Activated CD4-positive, alpha-beta memory T cell treated with anti-CD3 and anti-CD28 coated beads, Interleukin-2, amount 10 ng/mL, durations not matched to agents 7 days and 5 days (primary cell): Measurements from ENCODE around the gene PLA2G12A. TPM values are rescaled to one million over a fixed set of nuclear protein-coding genes. Genes with fewer than 3 reads are reported as not detected.
A peak's percentile ranks its signal among the peaks of the same experiment; 100 is the strongest.

Experiments
- CTCF ChIA-PET: fragments of 350-600 bp; sonication (Branson Sonifier 250); formaldehyde crosslinking; loops from one replicate; lab custom pipeline; 2021; ENCODE audit warnings: antibody characterized with exemption, inconsistent platforms; lab: Charles Lee
- POLR2A ChIA-PET: fragments of 350-600 bp; sonication (Branson Sonifier 250); formaldehyde crosslinking; loops from one replicate; lab custom pipeline; 2021; ENCODE audit warnings: antibody characterized with exemption; lab: Charles Lee
- DNase-seq: peaks from one replicate; pipeline ENCODE4 v3.0.0-alpha.2; 2020
- H3K27ac Mint-ChIP-seq: one replicate; pipeline ENCODE4 v1.8.0; 2021; ENCODE audit warnings: mild to moderate bottlenecking, mixed read lengths
- H3K27me3 Mint-ChIP-seq: one replicate; pipeline ENCODE4 v1.8.0; 2021; ENCODE audit warnings: mixed read lengths
- H3K36me3 Mint-ChIP-seq: one replicate; pipeline ENCODE4 v1.8.0; 2021; ENCODE audit warnings: low read depth, mixed read lengths
- H3K4me1 Mint-ChIP-seq: one replicate; pipeline ENCODE4 v1.8.0; 2021; ENCODE audit warnings: mixed read lengths
- H3K4me3 Mint-ChIP-seq: one replicate; pipeline ENCODE4 v1.8.0; 2021; ENCODE audit warnings: mild to moderate bottlenecking, mixed read lengths
- H3K9me3 Mint-ChIP-seq: one replicate; pipeline ENCODE4 v1.8.0; 2021; ENCODE audit warnings: mixed read lengths
- total RNA-seq, 2 experiments: library from RNA; stranded (reverse); gene quantifications; one replicate each; pipeline ENCODE4 v1.2.3, GENCODE V29; 2021

Gene PLA2G12A
- total RNA-seq, 2 experiments from 2014 or later: 13.2 to 15.3 TPM

DNA sequence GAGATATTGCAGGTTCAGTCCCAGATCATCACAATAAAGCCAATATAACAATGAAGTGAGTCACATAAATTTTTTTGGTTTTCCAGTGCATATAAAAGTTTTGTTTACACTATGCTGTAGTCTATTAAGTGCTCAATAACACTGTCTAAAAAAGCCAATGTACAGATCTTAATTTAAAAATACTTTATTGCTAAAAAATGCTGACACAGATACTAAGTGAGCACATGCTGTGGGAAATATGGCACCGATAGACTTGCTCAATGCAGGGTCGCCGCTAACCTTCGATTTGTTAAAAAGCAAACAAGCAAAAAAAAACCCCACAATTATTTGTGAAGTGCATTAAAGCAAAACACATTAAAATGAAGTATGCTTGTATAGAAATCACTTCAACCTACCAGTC, 10.3 kb downstream of the PLA2G12A start:
- H3K4me3 Mint-ChIP-seq: no peak overlapping the region
- H3K27me3 Mint-ChIP-seq: no peaks in the 10 kb centered on the region
- no peak overlapping the region for H3K27ac Mint-ChIP-seq
- ChIA-PET POLR2A (no interaction called here), CTCF (no interaction called here)
- no peaks in the 10 kb centered on the region for H3K9me3 Mint-ChIP-seq
- DNase-seq: no peak
- H3K36me3 Mint-ChIP-seq: peaks cover 14% of the 10 kb centered on the region
- peaks cover 9% of the 10 kb centered on the region for H3K4me1 Mint-ChIP-seq

DNA sequence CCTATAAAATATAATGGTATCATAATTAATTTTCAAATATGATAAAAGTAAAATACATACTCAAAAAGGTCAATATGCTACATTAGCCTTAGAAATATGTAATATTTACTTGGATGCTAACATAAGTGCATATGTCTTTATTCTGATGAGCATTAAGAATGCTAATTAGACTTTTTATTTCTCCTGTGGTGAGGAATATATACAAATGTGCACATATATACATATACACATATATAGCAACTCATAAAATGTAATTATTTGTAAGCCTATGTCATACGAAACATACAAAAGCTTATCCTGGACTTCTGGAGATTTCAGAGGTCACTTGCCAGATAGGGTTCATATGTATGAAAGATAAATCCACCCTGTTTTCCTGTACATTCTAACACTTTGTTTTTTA, 11.1 kb downstream of the PLA2G12A start:
- Mint-ChIP-seq H3K27ac (no peak overlapping the region), H3K4me3 (no peak overlapping the region), H3K9me3 (no peaks in the 10 kb centered on the region), H3K4me1 (peaks cover 9% of the 10 kb centered on the region), H3K36me3 (peaks cover 13% of the 10 kb centered on the region), H3K27me3 (no peaks in the 10 kb centered on the region)
- ChIA-PET CTCF (no interaction called here), POLR2A (no interaction called here)
- no peak for DNase-seq

DNA sequence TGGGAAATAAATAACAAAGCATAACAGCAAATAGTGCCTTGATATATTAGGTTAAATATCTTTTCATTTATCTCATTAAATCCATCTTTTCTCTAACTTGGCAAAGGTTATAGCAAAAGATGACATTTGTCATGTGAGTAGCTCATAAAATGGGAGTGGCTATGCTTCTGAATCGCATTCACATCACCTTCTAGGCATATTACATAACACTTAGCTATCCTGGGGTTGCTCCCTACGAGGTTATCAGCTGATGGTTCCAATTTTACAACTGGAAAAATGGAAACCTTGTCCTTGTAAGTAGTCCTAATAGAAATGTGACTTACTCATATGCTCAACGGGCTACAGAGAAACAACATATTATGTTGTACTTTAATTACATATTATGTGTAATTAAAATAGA, 16.4 kb downstream of the PLA2G12A start:
- Mint-ChIP-seq H3K27ac (no peak overlapping the region), H3K36me3 (peaks cover 11% of the 10 kb centered on the region), H3K4me1 (peaks cover 9% of the 10 kb centered on the region), H3K4me3 (no peak overlapping the region), H3K9me3 (no peaks in the 10 kb centered on the region), H3K27me3 (no peaks in the 10 kb centered on the region)
- ChIA-PET CTCF (no interaction called here), POLR2A (interaction anchor here (1.5 kb wide), 1 partner anchor 10 kb away, joined by 5 read pairs; the partner anchor contains the start of gene CASP6)
- no peak for DNase-seq

DNA sequence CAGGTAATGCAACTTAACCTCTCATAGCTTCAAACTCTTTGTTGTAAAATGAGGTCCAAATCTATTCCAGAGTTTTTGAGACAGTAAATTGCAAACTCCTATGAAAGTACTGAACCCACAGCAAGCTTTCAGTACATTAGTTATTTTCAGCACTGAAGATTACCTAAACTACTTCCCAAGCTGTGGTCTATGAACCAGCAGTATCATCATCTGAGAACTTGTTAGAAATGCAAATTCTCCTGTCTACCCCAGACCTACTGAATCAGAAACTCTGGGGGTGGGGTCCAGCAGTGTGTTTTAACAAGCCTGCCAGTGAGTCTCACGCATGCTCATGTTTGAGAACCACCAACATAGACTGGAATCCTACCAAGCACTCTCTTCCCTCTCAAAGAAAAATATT, 20.9 kb downstream of the PLA2G12A start:
- ChIA-PET CTCF (interaction anchor here (0.6 kb wide), 1 partner anchor 424 kb away, joined by 3 read pairs; no protein-coding TSS in a partner anchor), POLR2A (no interaction called here)
- no peak for DNase-seq
- no peak overlapping the region for H3K4me3 Mint-ChIP-seq
- no peaks in the 10 kb centered on the region for H3K9me3 Mint-ChIP-seq
- H3K4me1 Mint-ChIP-seq: peaks cover 2% of the 10 kb centered on the region
- peaks cover 5% of the 10 kb centered on the region for H3K36me3 Mint-ChIP-seq
- no peaks in the 10 kb centered on the region for H3K27me3 Mint-ChIP-seq
- H3K27ac Mint-ChIP-seq: no peak overlapping the region

DNA sequence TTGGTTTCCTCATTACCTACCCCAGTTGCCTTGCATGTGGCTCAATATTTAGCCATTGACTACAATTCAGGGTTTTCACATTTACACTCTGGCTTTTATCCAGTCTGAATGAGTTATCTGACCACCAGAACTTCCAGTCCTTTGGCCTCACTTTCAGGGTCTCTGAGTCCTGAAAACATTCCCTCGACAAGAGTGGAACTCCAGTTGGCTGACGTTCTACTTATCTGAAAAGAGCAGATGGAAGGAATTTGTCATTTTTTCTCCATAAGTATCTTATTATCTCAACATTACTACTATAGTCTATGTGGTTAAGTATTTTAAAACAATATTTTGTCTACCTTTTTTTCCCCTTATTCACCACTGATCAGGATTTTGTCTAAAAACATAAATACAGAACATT, 21.4 kb downstream of the PLA2G12A start:
- no peak overlapping the region for H3K4me3 Mint-ChIP-seq
- ChIA-PET POLR2A (no interaction called here), CTCF (no interaction called here)
- no peak for DNase-seq
- H3K9me3 Mint-ChIP-seq: no peaks in the 10 kb centered on the region
- peaks cover 5% of the 10 kb centered on the region for H3K36me3 Mint-ChIP-seq
- H3K27ac Mint-ChIP-seq: no peak overlapping the region
- H3K4me1 Mint-ChIP-seq: peaks cover 7% of the 10 kb centered on the region
- H3K27me3 Mint-ChIP-seq: no peaks in the 10 kb centered on the region

DNA sequence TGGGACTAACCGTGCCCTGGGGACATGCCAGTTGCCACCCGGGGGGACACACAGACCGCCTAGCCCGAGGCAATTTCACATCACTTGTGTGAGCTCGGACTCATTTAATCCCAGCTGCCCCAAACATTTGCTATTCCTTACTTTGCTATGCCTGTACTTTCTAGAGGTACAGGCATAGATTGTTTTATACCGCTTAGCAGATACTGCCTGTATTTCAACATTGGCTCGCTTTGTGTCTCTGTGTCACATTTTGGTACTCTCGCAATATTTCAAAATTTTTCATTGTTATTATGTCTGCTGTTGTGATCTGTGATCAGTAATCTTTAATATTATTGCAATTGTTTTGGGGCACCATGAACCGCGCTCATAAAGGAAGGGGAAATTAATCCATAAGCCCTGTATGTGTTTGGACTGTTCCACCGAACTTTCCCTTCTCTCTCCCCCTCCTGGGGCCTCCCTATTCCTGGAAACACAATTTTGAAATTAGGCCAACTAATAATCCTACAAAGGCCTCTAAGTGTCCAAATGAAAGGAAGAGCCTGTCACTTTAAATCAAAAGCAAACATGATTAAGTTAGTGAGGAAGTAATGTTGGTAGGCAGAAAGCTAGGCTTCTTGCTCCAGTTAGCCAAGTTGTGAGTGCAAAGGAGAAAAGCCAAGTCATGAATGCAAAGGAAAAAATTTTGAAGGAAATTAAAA, 26.1 kb downstream of the PLA2G12A start:
- ChIA-PET CTCF (interaction anchor here (0.8 to 6.2 kb wide), 10 partner anchors 13 to 272 kb away, joined by 4 to 33 read pairs (median 6); partner anchors contain the start of genes PLA2G12A and SEC24B), POLR2A (interaction anchor here (1.0 to 4.9 kb wide), 10 partner anchors 10 to 270 kb away, joined by 3 to 39 read pairs (median 5); partner anchors contain the start of genes GAR1, MCUB, PLA2G12A and SEC24B)
- Mint-ChIP-seq H3K4me3 (peak overlapping the region; percentile 93), H3K27ac (peak overlapping the region; percentile 2), H3K27me3 (no peaks in the 10 kb centered on the region), H3K36me3 (peaks cover 29% of the 10 kb centered on the region), H3K4me1 (peaks cover 32% of the 10 kb centered on the region), H3K9me3 (no peaks in the 10 kb centered on the region)
- DNase-seq: no peak

DNA sequence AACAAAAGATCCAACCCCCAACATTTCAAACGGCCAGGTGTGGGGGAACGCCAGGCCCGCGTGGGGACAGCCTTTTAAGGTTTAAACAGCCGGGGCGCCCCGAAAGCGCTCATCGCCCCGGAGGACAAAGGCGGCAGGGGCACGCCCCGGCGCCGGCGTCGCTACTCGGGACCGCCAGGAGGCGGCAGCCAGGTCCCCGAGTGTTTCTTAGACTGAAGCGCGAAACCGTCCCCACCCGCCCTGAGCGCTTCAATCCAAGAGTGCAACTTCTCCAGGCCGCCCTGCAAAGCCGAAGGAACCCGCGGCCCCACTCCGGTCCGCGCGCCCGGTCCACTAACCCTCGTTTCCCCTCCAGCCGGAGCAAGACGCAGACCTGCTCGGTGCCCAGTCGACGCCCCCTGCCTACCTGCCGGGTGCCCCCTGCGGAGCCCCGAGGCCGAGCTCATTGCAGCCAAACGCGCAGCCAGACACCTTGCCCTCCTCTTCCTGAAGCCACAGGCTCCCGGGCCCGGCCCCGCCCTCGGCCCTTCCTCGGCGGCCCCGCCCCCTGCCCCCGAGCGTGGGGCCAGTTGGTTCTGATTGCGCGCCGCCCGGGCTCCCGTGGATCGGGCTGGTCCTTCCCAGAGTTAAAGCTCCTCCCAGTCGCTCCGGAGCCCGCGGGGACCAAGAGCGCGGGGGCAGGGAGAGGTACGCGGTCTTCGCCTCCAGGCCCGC, 26.8 kb downstream of the PLA2G12A start, which contains the start of gene CASP6:
TSS of gene CASP6 (minus strand) at position 496 of the 714 bp plus-strand sequence. CDS start at position 446, 50 bp downstream.
- Mint-ChIP-seq H3K27ac (peak within 1 kb of the TSS; percentile 87), H3K9me3 (no peaks in the 10 kb centered on the region), H3K4me3 (peak within 1 kb of the TSS; percentile 93), H3K4me1 (peaks cover 38% of the 10 kb centered on the region), H3K36me3 (peaks cover 33% of the 10 kb centered on the region), H3K27me3 (no peaks in the 10 kb centered on the region)
- CTCF ChIA-PET: interaction anchor here (0.8 to 6.2 kb wide), 13 partner anchors 12 to 271 kb away, joined by 3 to 33 read pairs (median 5); partner anchors contain the start of genes MCUB, PLA2G12A and SEC24B
- peak; percentile 83 for DNase-seq
- POLR2A ChIA-PET: interaction anchor here (1.0 to 4.9 kb wide), 11 partner anchors 11 to 270 kb away, joined by 3 to 39 read pairs (median 5); partner anchors contain the start of genes GAR1, MCUB, PLA2G12A and SEC24B

DNA sequence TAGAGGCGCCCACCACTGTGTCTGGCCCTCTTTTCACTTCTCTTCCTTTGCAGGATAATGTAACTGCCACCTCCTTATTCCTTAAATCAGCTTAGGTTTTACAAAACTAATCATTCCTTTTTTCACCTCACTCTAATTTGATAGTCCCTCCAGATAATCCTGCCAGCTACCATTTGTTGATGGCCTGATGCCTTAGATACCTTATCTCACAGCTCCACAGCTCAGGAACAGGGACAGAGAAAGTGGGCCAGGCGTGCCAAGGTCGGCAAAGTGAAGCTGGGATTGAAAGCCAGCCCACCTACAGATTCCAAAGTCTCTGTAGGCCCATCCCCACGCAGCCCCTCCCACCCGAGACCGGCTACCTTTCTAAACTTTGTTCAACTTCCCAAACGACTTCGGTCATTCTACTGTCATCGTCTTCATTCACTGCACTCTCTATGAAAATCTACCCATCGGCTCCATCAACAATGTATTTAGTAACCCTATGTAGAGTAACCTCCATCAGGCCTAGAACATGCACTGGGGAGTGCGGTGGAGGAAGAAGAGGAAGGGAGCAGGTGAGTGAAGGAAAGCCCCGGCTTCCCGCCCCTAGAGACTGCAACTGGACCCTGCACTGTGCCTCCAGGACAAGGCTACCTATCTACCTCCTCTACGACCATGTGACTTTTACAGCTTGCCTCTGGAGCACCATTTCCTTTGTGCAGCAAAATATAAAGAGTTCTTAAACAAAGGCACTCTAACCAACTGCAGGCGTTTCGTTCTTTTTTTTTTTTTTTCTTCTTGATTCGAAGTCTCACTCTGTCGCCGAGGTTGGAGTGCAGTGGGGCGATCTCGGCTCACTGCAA, 28.1 kb downstream of the PLA2G12A start:
- Mint-ChIP-seq H3K4me1 (peaks cover 38% of the 10 kb centered on the region), H3K4me3 (peak overlapping the region; percentile 93), H3K27me3 (no peaks in the 10 kb centered on the region), H3K9me3 (no peaks in the 10 kb centered on the region), H3K36me3 (peaks cover 41% of the 10 kb centered on the region), H3K27ac (peak overlapping the region; percentile 87)
- CTCF ChIA-PET: interaction anchor here (0.7 to 6.2 kb wide), 13 partner anchors 9 to 280 kb away, joined by 3 to 33 read pairs (median 4); partner anchors contain the start of genes MCUB, PLA2G12A and SEC24B
- no peak for DNase-seq
- POLR2A ChIA-PET: interaction anchor here (0.5 to 4.9 kb wide), 13 partner anchors 10 to 355 kb away, joined by 3 to 39 read pairs (median 5); partner anchors contain the start of genes GAR1, MCUB, RRH and SEC24B

DNA sequence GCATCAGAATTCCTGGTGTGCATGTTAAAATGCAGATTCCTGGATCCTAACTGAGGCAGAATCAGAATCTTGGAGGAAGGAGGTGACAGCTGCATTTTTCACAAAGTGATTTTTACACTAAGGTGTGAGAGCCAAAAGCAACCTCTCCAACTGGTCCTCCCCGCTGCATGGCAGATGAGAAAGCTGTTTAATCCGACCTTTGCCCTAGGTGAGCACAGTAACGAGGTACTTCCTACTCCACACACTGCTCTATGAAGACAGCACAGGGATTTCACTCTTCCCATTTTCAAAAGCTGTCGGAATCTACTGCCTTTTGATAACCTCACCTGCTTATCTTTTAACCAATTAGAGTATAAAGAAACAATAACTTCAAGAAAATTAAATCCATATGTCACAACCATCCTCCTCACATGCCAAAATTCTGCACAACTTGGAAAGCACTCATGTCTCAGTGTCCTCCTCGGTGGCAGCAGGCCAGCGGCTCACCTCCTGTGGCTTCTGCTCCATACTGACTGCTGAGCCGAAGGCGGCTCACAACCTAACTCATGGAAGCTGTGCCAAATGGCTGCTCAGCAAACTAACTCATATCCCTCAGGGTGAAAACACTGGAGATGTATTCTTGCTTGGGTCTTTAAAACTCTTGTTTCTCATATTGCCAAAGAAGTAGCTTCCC, 30.2 kb downstream of the PLA2G12A start:
- POLR2A ChIA-PET: interaction anchor here (0.7 to 4.9 kb wide), 5 partner anchors 8 to 649 kb away, joined by 3 to 39 read pairs (median 8); partner anchors contain the start of gene MCUB
- Mint-ChIP-seq H3K9me3 (no peaks in the 10 kb centered on the region), H3K36me3 (peaks cover 50% of the 10 kb centered on the region), H3K27me3 (no peaks in the 10 kb centered on the region), H3K4me1 (peaks cover 38% of the 10 kb centered on the region), H3K4me3 (no peak overlapping the region), H3K27ac (no peak overlapping the region)
- CTCF ChIA-PET: interaction anchor here (0.5 to 6.2 kb wide), 7 partner anchors 8 to 418 kb away, joined by 3 to 33 read pairs (median 4); partner anchors contain the start of genes MCUB and SEC24B
- DNase-seq: no peak

DNA sequence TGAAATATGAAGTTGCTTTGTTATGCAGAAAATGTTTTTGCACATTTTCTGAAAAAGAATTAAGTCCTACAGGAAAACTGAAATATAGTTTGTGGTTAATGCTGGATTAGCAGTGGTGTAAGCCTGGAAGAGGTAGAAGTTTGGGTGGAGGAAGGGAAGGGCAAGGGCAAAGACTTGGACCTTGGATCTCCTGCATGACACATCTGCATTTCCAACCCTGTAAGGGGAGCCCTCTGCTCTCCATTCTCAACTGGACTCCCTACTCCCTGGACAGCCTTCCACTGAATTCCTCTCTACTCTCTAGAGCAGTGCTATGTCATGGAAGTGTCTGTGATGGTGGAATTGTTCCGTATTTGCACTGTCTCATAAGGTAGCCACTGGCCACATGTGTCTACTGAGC, 31.2 kb downstream of the PLA2G12A start:
- DNase-seq: no peak
- H3K9me3 Mint-ChIP-seq: no peaks in the 10 kb centered on the region
- no peaks in the 10 kb centered on the region for H3K27me3 Mint-ChIP-seq
- H3K4me3 Mint-ChIP-seq: no peak overlapping the region
- no peak overlapping the region for H3K27ac Mint-ChIP-seq
- ChIA-PET CTCF (interaction anchor here (1.0 kb wide), 1 partner anchor 266 kb away, joined by 3 read pairs; no protein-coding TSS in a partner anchor), POLR2A (interaction anchor here (0.8 kb wide), 1 partner anchor 8 kb away, joined by 3 read pairs; no protein-coding TSS in a partner anchor)
- H3K4me1 Mint-ChIP-seq: peaks cover 36% of the 10 kb centered on the region
- peaks cover 59% of the 10 kb centered on the region for H3K36me3 Mint-ChIP-seq

DNA sequence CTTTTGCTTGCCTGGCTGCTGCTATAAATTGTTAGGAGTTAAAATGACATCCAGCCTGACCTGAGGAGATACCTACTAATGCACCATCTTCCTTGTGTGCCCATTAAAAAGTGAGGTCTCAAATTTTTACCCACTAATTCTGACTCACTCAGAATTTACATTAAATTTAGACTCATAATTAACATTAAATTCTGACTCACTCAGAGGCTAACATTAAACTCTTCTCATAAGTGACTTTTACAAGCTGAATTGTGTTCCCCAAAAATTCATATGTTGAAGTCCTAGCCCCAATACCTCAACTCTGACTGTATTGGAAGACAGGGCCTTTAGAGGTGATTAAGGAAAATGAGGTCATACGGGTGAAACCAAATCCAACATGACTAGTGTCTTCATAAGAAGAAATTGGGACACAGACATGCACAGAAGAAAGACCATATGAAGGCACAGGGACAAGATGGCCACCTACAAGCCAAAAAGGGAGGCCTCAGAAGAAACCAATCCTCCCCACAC, 38.4 kb downstream of the PLA2G12A start:
- CTCF ChIA-PET: interaction anchor here (0.7 to 2.1 kb wide), 3 partner anchors 9 to 258 kb away, joined by 3 to 12 read pairs (median 6); partner anchors contain the start of genes CASP6 and SEC24B
- POLR2A ChIA-PET: interaction anchor here (1.0 to 2.9 kb wide), 6 partner anchors 10 to 132 kb away, joined by 3 to 33 read pairs (median 6); partner anchors contain the start of genes CASP6 and MCUB
- peaks cover 35% of the 10 kb centered on the region for H3K4me1 Mint-ChIP-seq
- H3K27me3 Mint-ChIP-seq: no peaks in the 10 kb centered on the region
- H3K9me3 Mint-ChIP-seq: no peaks in the 10 kb centered on the region
- peak overlapping the region; percentile 64 for H3K27ac Mint-ChIP-seq
- no peak for DNase-seq
- peaks cover 68% of the 10 kb centered on the region for H3K36me3 Mint-ChIP-seq
- H3K4me3 Mint-ChIP-seq: no peak overlapping the region
